Kidney (tissue), 14 donors: Measurements from ENCODE around the gene MTCL1. TPM values are rescaled to one million over a fixed set of nuclear protein-coding genes. Genes with fewer than 3 reads are reported as not detected.
A peak's percentile ranks its signal among the peaks of the same experiment; 100 is the strongest.

Experiments
- DNase-seq, 5 donors: peaks; one replicate each; pipeline ENCODE4 v3.0.0-alpha.2; 2013 to 2020
- FAIRE-seq: peaks from 2 replicates; lab custom pipeline; 2012; peaks lifted over from hg19 to GRCh38; lab: Jason Lieb, UNC
- H3K27ac ChIP-seq, 2 donors: one replicate each; pipeline ENCODE4 v1.7.0; 2013; ENCODE audit warnings: low read depth in 2 of 2, low read length in 2 of 2, inconsistent platforms in 1 of 2
- H3K27me3 ChIP-seq: one replicate; pipeline ENCODE4 v1.7.1; 2013; ENCODE audit warnings: low read length, inconsistent platforms; ENCODE audit not compliant: control insufficient read depth, insufficient read depth
- H3K36me3 ChIP-seq, 3 donors: one replicate each; pipeline versions ENCODE4 v1.7.0 to v1.7.1; 2013; ENCODE audit warnings: low read length in 3 of 3, control low read depth in 1 of 3, inconsistent platforms in 1 of 3; ENCODE audit not compliant: insufficient read depth in 3 of 3, control insufficient read depth in 2 of 3
- H3K4me1 ChIP-seq, 3 donors: one replicate each; pipeline versions ENCODE4 v1.7.0 to v1.7.1; 2013; ENCODE audit warnings: low read length in 3 of 3, inconsistent platforms in 1 of 3, low read depth in 1 of 3; ENCODE audit not compliant: control insufficient read depth in 2 of 3, insufficient read depth in 2 of 3
- H3K4me3 ChIP-seq, 3 donors: one replicate each; pipeline versions ENCODE4 v1.7.0 to v1.8.1; 2013; ENCODE audit warnings: low read length in 3 of 3, control low read depth in 1 of 3, inconsistent platforms in 1 of 3
- H3K9ac ChIP-seq, 3 donors: one replicate each; pipeline versions ENCODE4 v1.7.0 to v1.7.1; 2013; ENCODE audit warnings: low read length in 3 of 3, control low read depth in 1 of 3, inconsistent platforms in 1 of 3
- H3K9me3 ChIP-seq, 3 donors: one replicate each; pipeline versions ENCODE4 v1.7.0 to v1.7.1; 2013; ENCODE audit warnings: low read length in 3 of 3, control low read depth in 1 of 3, inconsistent platforms in 1 of 3; ENCODE audit not compliant: control insufficient read depth in 2 of 3, insufficient read depth in 1 of 3
- intact Hi-C: fragments of 100-400 bp; cut with DNase I; formaldehyde crosslinking; loops from one replicate; pipeline ENCODE4 v1.11.1; 2022
- polyA plus RNA-seq: library from polyadenylated mRNA; stranded (reverse); fragments of 350-450 nt; fragmentation: Illumina TruSeq; extraction: RNeasy Lipid Tissue Mini Kit (QIAGEN cat#74804); gene quantifications from one replicate; pipeline ENCODE4 v1.2.3, GENCODE V29; 2014; ENCODE audit warnings: low read depth, low replicate concordance; ENCODE audit not compliant: insufficient read depth
- total RNA-seq: library from RNA; stranded (reverse); fragmentation: NEBNext Ultra II Directional; extraction: Animal tissue kit (Norgen Biotek cat#: 25700); gene quantifications from one replicate; pipeline ENCODE4 v1.2.1, GENCODE V29; 2021
- TF ChIP-seq, protein P1 (sequence below): IDR thresholded peaks from 3 replicates; pipeline ENCODE4 v1.5.1; 2012; ENCODE audit warnings: mild to moderate bottlenecking, moderate library complexity, borderline replicate concordance; ENCODE audit not compliant: insufficient read depth; ENCODE audit errors: extremely low read depth
- donor health status: control.
- donor health status: control.
- donor health status: control.
- donor health status: control.
- donor health status: control.
- donor health status: DM: yes; HTN: yes; CAD: no.
- donor health status: Normal renal cell carcinoma (clear cell type).

The MTCL1 gene
- total and polyA plus RNA-seq, 2 donors from 2014 or later = 2.5 to 15.3 TPM

GRCh38 chr18:8699948-8700347 is 5.4 kb upstream of the MTCL1 start:
- Histone ChIP-seq H3K36me3 (no peaks in the 10 kb centered on the region), H3K27me3 (no peaks in the 10 kb centered on the region), H3K9ac (no peak overlapping the region), H3K27ac (no peak overlapping the region), H3K4me1 (peaks cover 0 to 11% (median 8%) of the 10 kb centered on the region in 3 donors), H3K4me3 (no peak overlapping the region), H3K9me3 (no peaks in the 10 kb centered on the region)
- intact Hi-C loops = no loop called here
- no peak for DNase-seq
- TF ChIP-seq, protein P1, sequence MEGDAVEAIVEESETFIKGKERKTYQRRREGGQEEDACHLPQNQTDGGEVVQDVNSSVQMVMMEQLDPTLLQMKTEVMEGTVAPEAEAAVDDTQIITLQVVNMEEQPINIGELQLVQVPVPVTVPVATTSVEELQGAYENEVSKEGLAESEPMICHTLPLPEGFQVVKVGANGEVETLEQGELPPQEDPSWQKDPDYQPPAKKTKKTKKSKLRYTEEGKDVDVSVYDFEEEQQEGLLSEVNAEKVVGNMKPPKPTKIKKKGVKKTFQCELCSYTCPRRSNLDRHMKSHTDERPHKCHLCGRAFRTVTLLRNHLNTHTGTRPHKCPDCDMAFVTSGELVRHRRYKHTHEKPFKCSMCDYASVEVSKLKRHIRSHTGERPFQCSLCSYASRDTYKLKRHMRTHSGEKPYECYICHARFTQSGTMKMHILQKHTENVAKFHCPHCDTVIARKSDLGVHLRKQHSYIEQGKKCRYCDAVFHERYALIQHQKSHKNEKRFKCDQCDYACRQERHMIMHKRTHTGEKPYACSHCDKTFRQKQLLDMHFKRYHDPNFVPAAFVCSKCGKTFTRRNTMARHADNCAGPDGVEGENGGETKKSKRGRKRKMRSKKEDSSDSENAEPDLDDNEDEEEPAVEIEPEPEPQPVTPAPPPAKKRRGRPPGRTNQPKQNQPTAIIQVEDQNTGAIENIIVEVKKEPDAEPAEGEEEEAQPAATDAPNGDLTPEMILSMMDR = no peak
- FAIRE-seq = no peak

DNA sequence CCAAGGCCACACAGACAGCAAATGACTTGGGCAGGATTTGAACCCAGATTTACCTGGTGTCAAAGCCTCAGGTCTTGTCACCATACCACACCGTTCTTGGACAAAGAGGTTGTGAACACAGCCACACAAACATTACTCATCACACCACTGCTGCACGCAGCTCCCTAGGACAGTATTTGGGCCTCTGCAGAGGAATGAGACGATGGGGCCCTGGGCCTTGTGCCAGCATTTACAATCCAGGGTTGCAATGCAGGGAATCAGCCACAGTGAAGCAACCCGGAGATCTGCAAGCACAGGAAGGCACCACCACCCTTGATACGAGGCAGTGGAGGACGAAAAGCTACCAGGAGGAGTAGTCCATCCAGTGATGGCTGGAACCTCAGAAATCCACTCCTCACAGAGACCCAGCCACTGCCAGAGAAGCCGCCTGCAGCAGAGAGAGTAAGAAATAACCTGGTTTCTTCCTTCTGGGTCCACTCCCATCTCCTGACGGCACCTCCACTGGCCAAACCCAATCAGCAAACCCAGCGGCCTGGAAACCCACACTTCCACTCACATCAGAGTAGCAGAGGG is 3.7 kb upstream of the MTCL1 start:
- peak in 1 of 5 donors; percentile 14 for DNase-seq

DNA sequence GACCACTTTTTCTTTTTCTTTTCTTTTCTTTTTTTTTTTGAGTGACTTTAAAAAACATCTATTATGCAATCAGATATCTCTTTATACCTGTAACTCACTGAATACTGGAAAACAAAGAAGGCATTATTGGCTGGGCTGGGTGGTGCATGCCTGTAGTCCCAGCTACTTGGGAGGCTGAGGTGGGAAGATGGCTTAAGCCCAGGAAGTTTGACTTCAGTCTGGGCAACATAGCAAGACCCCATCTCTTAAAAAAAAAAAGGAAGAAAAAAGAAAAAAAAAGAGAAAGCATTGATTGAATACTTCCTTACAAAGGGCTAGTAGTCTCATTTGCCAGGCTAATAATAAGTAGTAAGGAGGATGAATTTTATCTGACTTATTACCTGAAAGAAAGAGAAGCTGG is 2.7 kb upstream of the MTCL1 start:
- DNase-seq = no peak
- TF ChIP-seq, protein P1 = no peak
- Histone ChIP-seq H3K4me1 (peaks cover 0 to 15% (median 11%) of the 10 kb centered on the region in 3 donors), H3K4me3 (no peak overlapping the region), H3K27me3 (no peaks in the 10 kb centered on the region), H3K9me3 (no peaks in the 10 kb centered on the region), H3K36me3 (no peaks in the 10 kb centered on the region), H3K27ac (no peak overlapping the region), H3K9ac (no peak overlapping the region)
- no peak for FAIRE-seq
- intact Hi-C loops = no loop called here

More for the DNA sequence above, 3.7 kb upstream of the MTCL1 start:
- peaks cover 0 to 14% (median 8%) of the 10 kb centered on the region in 3 donors for H3K4me1 ChIP-seq
- no peak for FAIRE-seq
- no peaks in the 10 kb centered on the region for H3K27me3 ChIP-seq
- no peak overlapping the region for H3K4me3 ChIP-seq
- no peak overlapping the region for H3K9ac ChIP-seq
- intact Hi-C loops = no loop called here
- H3K9me3 ChIP-seq = no peaks in the 10 kb centered on the region
- TF ChIP-seq, protein P1 = no peak
- H3K36me3 ChIP-seq = no peaks in the 10 kb centered on the region
- H3K27ac ChIP-seq = no peak overlapping the region
